HG02840 (cell line): Measurements from ENCODE around the gene NACC2.
"Not testable (repeated sequence)": the region's sequence is repeated elsewhere in the genome, so short reads cannot be mapped to it uniquely, and the experiment has no call there.

Experiments used
- ATAC-seq: cut with Tn5 transposase; IDR thresholded peaks from one replicate; pipeline ENCODE4 v1.9.1; 2021; ENCODE audit warnings: mild to moderate bottlenecking, moderate library complexity, moderate number of reproducible peaks; ENCODE audit not compliant: unreplicated experiment, low FRiP score

NACC2 gene

DNA sequence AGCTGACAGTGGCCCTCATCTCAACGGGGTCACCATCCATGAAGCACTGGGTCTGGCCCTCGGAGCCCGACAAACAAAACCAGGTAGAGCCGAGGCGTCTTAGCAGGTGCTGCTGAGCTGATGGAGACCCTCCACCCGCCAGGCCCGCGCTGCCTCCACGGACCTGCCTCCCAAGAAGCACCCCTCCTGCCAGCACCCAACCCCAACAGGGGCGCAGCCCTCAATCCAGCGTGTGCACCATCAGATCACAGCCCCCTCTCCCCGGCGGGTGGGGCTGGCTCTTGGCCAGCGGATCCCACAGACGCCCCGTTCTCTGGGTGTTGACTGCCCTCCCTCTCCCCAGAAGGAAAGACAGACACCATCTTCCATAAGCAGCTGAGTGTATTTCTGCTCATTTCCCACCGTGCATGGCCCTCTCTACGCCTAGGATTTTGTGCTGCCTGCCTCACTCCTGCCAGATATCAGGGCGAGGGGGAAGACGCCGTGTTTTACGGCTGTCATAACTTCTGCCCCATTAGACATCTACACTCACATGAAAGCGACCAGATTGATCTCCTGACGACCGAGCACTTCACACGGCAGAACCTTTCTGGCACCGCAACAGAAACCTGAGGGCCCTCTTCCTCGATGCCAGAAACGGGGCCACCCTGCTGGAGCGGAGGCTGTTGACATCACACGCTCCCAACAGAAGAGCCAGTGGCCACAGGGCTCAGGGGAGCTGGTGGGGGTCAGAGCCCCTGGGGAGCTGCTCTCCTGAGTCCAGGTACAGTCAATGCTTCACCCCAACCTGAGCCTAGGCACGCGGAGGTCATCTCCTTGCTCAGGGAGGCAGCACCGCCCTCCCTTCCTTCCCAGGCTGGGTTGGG is 12.4 kb downstream of the NACC2 start:
- ATAC-seq, result no peak

DNA sequence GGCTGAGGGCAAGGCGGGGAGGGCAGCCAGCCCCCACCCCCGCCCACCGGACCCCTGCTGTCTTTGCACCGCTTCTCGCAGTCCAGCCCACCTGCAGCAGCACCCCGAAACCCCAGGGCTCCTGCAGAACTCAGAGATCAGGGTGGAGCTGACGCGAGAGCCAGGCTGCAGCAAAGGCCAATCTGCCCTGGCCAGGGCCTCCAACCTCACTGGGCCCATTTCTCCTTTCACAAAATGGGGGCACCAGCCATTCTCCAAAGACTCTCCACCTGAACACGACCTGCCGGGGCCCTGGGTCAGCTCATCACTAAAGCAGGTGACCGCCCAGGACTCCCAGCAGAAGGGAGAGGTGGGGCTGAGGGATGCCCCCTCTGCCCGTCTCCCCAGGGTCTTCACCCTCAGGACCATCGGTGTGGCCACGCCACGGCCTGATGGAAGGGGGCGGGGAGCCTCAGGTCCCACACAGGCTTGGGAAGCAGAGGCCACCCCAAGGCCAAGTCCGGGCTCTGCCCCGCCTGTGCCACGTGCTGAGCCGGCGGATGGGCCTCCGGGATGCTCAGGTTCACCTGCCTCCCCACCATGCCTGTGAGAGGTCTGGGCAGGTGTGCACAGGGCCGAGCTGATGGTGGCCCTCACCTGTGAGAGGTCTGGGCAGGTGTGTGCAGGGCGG is 13.1 kb downstream of the NACC2 start:
- ATAC-seq, result no peak

DNA sequence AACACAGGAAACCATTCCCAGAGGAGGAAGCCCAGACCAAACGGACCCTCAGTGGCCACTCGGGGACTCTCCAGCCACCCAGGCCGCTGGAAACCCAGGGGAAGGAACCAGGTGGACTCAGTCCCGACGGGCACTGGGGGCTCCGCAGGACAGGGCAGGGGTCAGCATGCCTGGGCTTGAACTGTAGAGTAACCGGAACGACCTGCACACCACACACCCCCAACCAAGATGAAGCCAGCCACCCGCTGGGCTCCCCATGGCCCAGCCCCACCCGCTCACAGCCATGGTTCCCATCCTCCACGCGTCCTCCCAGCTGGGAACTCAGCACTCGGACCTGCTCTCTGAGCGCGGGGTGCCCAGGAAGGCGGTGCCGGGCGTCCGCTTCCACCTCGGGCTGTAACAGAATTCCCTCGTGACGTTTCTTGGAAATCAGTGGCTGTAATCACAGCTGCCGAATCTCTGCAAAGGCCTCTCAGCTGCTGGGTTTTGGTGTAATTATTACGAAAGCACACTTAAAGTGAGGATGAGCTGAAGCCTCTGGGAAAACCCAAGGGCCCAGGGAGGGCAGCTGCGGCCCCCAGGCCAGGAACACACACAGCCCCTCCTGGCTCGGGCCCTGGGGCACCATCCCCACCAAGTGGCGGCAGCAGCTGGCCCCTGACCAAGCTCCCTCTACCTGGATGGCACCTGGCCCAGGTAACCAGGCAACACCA is 13.8 kb downstream of the NACC2 start:
- ATAC-seq, result no peak

DNA sequence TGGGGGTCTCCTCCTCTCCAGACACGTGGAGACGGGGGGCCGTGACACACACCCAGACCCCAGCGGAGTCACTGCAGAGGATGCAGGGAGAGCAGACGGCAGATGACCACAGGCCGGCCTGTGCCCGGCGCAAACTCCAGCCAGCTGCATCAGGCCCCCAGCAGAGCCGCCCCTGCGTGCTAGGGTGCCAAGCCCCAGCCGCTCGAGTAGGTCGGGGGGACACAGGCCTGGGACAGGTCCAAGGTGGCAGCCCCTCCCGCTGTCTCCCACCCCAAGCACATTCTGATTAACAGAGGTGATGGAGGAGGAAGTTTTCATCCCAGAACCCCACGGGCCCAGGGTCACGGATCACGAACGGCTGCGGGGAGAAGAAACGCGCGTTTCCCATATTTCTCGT is 14.4 kb downstream of the NACC2 start:
- no peak for ATAC-seq

DNA sequence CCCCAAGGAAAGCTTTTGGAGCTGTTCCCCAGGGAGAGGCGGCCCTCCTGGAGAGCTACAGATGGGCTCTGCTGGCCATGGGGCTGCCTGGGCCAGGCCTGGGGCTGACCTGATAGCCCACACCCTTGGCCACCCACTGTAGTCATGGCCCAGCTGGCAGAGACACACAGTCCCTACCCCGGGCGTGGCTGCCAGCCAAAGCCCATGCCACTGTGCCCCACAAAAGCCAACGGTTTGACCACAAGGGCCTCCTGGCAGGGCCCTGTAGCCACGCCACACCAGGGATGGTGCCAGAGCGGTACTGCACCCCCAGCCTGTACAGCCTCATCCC is 15.2 kb downstream of the NACC2 start:
- no peak for ATAC-seq

DNA sequence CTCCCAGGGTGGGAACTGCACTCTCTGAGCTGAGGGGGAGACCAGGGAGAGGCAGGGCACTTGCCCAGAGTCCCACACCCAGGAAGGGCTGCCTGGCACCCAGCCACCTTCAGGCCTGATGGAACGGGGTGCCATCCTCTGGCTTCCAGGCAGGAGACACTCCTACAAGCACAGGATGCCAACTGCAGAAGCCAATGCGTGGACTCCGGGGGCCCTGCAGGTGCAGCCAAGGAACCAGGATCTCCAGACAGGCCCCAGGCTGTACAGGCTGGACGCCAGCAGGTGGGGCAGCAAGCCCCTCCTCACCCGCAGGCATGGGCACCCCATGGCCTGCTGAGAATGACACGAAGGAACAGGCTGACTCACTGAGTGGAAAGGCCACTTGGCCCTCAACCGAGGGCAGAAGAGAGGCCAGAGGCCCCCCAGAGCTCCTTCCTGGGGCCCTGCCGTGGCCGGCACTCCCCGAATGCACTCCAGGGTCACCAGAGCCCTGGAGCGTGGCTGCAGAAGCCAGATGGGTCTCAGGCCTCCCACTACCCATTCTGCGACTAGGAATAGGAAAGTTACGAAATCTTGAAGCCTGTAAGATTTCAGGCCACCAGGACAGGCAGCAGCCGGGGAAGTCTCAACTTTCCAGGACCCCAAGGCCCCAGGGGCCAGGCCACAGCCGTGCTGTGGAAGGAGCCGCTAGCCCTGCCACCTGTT is 15.7 kb downstream of the NACC2 start:
- ATAC-seq, result no peak

DNA sequence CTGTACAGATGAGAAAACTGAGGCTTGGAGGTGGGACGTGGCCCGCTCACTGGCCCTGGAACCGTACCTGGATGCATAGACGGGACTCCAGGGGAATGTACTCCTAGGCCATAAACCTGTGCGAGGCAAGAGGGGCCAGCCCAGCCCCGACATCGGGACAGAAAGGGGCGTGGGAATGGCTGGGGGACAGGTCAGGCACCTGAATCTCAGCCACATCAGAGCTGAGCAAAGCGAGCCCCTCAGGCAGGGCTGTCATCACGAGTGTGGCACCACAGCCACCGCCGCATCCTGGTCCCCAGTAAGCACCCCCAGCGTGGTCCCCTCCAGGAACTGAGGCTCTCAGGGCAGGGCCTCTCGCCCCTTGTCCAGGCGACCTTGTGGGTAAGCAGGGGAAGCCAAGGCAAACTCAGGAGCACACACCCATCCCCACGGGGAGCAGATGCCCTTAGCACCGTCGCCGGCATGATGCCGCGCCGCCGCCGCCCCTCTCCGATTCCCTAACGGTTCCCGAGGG is 16.5 kb downstream of the NACC2 start:
- no peak for ATAC-seq

DNA sequence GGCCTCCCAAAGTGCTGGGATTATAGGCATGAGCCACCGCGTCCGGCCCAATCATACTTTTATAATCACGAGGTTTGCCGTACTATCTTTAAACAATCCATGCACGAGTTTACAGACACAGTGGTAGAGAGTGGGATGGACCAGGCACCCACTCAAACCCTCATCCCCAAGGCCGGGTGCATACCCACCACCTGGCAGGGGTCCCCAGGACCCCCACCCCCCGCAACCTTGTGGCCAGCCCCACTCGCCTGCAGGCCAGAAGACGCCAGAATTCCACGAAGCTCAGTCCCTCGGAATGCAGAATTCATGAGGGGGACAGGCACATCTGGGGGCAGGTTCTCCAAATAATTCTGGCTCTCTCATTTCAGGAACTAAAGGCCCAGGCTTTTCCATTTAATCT is 17.1 kb downstream of the NACC2 start:
- no peak for ATAC-seq

DNA sequence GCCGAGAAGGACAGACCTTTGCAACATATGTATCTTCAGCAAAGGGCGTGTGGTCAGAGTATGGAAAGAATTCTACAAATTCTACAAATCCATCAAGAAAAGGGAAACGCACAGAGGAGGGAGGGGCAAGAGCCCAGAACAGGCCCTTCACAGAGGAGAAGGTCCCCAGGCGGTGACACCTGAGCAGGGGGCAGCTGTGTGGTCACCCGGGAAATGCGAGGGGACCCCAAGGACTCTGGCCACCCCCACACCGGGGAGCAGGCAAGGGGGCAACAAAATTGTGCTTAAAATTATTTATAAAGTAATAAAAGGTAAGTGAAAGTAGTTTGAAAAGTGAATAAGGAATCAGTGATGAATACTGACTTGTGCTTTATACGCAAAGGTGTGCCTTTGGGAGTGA is 17.6 kb downstream of the NACC2 start:
- no peak for ATAC-seq

DNA sequence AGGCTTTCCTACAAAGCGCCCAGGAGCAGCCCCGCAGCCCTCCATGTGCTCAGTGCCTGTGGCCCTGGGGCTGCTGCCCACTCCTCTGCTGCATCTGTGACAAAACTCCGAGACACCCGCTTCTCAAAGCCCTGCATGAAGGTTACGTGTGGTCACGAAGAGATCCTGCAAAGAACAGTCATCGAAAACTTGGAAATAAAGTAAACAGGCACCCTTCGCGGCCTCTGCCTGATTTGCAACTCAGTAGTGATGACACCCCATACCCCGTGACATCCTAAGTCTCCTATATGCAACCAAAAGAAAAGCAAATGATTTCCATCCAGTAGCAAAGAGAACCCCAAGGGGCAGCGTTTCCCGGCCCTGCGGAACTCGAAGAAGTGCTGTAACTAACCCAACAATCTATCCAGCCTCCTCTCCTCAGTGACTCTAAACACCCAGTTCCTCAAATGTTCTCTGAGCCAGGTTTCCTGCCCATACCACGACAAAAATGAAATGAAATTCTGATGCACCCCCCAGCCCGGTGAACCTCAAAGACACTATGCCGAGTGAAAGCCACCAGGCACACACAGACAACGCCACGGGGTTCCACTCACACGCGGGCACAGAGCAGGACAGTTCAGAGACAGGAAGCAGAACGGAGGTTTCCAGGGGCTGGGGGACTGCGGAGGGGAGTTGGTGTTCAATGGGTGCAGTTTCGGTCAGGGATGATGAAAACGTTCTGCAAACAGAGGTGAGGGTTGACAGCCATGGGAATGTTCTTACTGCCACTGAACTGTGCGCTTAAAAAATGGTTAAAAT is 19.0 kb downstream of the NACC2 start:
- no peak for ATAC-seq

DNA sequence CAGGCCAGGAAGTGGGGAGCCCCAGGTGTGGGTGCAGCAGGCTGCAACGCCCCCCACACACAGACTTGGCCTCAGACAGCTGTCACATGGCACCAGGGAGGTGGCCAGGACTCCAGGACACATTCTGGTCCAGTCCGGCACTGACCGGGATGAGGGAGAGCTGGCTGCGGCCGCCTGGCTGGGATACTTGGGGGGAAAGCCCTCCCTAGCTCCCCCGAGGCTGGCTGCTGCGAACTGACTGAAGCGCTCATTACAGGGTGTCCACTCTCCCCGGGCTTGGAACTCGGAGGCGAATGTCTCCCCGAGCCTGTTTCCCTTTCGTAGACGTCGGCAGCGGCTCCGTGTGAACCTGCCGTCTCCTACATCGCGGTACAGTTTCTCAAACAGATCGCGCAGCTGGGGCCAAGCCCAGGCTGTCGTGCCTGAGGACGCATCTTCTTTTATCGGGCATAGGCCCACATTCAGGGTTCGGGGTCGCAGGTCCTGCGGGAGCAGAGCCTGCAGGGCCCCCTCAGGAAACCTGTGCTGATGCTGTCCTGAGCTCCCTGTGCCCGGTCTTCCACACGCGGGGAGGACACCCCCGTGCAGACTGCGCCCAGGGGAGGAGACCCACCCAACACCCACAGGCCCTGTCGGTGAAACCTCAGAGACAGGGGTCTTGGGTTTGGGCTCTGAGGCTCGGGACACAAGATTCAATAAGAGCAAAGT is 19.8 kb downstream of the NACC2 start:
- no peak for ATAC-seq

DNA sequence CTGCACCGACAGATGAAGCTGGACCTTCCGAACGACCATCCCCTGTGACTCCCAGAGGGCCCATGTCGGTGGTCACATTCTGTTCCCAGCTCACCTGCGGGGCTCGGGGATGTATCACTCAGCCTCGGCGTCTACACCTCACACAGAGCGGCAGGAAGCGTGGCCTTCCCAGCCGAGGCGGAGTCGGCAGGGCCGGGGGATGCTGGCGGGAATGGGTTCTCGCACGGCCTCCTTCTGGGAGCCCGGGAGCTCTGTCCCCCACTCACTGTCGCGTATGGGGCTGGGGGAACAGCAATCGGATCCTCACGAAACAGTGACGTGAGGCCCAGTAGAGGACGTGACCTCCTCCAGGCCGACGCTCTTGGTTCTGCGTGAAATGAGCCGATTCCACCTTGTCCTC is 20.4 kb downstream of the NACC2 start:
- no peak for ATAC-seq

DNA sequence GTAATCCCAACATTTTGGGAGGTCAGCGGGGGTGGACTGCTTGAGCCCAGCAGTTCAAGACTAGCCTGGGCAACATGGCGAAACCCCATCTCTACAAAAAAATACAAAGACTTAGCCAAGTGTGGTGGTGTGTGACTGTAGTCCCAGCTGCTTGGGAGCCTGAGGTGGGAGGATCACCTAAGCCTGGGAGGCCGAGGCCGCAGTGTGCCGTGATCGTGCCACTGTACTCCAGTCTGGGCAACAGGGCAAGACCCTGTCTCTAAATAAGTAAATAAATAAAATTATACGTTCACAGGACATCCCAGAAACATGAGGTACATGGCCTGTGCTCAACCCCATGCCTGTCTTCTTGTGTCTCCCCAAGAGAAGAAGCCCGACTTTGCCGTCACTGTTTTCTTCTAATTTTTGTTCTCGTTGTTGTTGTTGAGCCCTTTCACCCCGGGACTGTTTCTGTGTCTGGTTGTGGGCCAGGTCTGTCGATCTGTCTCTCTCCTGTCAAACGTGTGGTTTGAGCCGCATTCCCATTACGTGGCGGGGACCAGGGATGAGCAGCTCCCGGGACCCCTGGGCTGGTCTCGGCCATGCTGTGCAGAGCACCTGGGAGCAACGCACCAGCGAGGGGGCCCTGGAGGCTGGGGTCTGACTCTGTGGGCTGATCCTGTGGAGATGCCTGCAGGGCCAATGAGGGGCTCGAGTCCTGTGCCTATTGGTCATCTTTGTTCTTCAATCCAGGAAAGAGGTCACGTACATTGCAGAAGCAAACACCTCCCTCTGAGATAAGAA is 32.2 kb downstream of the NACC2 start:
- no peak for ATAC-seq

DNA sequence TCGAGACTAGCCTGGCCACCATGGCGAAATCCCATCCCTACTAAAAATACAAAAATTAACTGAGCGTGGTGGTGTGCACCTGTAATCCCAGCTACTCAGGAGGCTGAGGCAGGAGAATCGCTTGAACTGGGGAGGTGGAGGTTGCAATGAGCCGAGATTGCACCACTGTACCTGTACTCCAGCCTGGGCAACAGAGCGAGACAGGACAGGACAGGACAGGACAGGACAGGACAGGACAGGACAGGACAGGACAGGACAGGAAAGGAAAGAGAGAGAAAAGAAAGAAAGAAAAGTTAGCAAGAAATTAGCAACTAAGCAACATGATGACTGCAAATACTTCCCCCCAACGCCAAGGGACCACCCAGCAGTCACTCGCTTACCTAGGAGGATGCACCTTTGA is 33.2 kb downstream of the NACC2 start:
- ATAC-seq, result not testable (repeated sequence)

DNA sequence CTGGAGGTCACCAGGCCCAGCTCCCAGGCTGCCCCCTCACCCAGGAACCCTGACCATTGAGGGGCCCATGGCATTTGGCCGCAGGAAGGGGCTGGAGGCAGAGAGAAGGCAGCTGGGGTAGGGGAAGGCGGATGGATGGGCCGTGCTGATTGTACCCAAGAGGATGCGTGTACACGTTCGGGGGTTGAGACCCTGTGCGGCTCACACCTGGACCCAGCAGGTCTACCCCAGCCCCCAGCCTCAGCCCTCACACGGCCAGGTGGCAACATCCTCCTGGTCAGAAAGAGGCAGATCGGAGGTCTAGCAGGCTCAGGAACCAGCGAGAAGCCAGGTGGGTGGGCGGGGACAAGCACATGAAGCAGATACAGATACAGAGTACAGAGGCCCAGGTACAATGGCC is 33.7 kb downstream of the NACC2 start:
- no peak for ATAC-seq

DNA sequence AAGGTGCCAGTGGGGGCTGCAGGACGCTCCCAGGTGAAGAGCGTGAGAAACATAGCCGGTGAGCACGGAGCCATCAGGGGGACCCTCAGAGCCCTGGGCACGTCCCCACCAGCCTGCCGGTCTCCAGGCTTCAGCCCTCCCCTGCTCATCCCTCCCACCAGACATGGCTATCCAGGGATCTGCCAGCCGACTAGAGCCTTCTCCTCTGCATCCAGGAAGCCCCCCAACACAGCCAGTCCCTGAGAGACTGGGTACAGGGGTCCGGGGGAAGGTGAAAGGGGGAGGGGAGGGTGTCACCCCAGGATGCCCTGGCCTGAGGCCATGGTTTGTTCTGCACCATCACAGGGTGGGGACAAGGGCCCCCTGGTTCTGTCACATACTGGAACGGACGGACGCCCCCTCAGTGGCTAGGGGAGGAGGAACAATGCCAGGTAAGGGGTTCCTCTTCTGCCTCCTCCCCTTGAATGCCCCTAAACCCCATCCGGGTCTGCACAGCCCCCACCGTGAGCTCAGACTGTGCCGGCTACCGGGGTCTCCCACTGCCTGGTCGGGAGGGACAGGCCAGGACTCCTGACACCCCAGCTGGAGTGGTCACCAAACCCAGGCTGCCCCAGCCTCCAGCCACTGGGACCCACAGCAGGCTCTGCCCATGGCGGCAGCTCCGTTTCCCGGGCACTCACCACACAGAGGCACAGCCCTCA is 34.3 kb downstream of the NACC2 start:
- no peak for ATAC-seq

DNA sequence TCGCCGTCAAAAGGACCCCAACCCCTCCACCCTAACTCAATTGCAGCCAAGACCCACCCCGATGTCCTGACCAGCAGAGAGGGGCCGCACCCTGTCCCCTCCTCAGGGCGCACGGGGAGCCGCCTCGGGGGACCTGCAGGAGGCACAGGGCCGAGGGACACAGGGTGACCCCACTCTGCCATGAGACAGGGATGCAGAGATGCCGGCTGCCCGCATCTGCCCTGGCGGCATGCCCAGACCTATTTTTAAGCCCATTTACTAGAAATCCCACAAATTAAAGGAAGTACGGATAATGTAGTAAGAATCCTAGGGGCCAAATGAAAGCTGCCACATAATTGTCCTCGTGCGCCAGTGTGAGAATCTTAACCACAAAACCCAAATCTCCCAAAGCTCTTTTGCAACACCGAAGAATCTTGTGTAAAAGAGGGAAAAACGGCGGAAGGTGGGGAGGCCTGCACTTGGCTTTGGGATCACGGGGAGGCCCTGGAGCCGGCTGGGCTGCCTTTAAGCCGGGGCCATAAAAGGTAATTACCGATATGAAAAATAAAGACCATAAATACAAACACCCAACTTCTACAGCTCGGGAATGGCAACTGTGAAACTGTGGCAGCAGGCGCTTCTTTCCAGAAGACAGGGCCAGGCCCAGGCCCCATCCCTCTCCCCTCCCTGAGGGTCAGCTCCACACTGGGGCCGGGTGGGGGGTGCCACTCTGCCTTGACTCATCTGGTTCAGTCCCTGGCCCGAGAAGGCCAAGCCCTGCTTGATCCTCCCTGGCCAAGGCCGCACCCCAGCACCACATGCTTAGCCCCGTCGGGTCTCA is 35.0 kb downstream of the NACC2 start:
- ATAC-seq, result no peak
